GM21619 (cell line): ENCODE measurements around the gene FAM118A.
"Not testable (repeated sequence)": the region's sequence is repeated elsewhere in the genome, so short reads cannot be mapped to it uniquely, and the experiment has no call there.

Experiments
- ATAC-seq: cut with Tn5 transposase; IDR thresholded peaks from one replicate; pipeline ENCODE4 v1.9.1; 2021; ENCODE audit not compliant: unreplicated experiment

Gene FAM118A

GRCh38 chr22:45309422-45310227 lies at the start of gene FAM118A:
TSS of gene FAM118A (plus strand) at chr22:45309934. CDS start at chr22:45322380, 12,446 bp downstream.
- ATAC-seq: peak; percentile 74

DNA sequence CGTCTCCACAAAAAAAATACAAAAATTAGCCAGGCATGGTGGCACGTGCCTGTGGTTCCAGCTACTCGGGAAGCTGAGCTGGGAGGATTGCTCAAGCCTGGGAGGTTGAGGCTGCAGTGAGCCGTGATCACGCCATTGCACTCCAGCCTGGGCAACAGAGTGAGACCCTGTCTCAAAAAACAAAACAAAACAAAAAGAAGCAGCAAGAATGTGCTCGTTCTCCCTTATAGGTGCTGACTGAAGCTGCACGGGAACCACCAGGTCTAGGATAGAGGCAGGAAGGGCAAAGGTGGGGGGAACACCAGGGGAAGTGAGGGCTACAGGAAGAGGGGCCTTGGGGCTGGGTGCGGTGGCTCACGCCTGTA lies 49.4 kb upstream of the FAM118A start:
- not testable (repeated sequence) for ATAC-seq

- ATAC-seq: no peak
Observed at GRCh38 chr22:45261407-45262088, 48.2 kb upstream of the FAM118A start.

DNA sequence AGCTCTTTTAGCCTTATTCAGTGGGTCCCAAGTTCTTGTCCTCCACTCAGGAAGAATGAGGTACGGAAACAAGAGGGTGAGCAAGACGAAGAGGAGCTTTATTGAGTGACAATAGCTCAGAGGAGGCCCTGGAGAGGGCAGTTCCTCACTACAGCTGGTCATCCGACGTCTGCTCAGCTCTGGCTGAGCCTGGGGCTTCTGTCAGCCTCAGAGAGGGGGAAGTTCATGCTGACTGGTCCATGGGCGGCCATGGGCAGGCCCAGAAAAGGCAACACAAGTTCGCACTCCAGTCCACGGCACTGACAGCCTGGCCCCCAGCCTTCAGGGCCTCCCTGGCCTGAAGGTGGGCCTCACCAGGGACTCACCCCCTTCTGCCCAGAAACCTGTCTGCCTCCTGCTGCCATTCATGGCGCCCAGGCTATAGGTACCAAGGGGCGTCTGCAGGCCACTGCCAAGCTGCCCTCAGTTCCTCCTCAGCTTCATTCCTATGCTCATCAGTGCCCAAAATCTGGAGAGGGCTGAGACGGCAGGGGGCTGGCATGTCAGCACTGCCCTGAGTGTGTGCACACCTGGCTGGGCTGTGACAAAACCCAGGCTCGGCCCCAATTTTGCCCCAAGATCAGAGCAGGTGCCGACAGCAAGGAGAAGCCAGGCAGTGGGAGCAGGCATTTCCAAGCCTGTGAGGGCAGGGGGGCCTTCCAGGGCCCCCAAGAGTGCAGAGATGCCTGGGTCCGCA lies 47.4 kb upstream of the FAM118A start:
- no peak for ATAC-seq

GRCh38 chr22:45262931-45263462 lies 46.7 kb upstream of the FAM118A start:
- ATAC-seq: peak; percentile 18

- peak; percentile 64 for ATAC-seq
Observed at GRCh38 chr22:45263463-45264269, 46.1 kb upstream of the FAM118A start.

- no peak for ATAC-seq
Observed at GRCh38 chr22:45265535-45265934, 44.2 kb upstream of the FAM118A start.

GRCh38 chr22:45268167-45268957 lies 41.4 kb upstream of the FAM118A start:
- ATAC-seq: no peak

DNA sequence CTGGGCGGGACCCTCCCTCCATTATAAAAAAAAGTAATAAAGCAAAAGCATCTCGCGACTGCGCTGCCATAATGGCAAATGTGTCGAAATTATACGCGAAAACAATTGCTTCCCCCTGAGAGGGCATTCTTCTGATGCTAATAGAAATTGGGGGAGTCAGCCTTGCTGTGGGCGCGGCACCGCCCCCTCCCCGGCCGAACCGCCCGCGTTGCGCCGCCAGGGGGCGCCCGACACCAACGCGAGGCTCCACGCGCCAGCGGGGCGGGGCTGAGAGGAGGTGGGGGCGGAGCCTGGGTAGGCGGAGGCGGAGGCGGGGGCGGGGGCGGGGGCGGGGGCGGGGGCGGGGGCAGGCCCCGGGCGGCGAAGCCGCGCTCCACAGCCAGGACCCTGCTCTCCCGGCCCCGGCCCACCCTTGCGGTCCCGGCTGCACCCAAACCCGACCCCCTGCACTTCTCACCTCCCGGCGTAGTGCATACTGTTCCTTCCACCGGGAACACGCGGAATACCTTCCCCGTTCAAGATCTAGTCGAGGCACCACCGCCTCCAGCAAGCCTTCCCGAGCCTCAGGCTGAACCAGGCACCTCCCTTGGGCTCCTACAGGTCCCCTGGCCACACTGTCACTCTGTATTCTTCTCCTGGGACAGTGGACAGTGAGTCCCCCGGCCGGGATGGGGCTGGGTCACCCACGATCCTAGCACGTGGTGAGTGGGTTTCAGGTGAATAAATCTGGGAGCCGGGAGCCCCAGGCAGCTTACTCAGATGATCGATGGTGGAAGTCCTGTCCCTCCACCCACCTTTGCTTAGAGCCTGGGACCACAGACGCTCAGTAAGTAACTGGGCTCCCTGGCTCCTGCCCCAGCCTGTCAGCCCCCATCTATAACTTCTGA lies 40.5 kb upstream of the FAM118A start:
- ATAC-seq: peak; percentile 69

- no peak for ATAC-seq
Observed at GRCh38 chr22:45270095-45271020, 39.4 kb upstream of the FAM118A start.

DNA sequence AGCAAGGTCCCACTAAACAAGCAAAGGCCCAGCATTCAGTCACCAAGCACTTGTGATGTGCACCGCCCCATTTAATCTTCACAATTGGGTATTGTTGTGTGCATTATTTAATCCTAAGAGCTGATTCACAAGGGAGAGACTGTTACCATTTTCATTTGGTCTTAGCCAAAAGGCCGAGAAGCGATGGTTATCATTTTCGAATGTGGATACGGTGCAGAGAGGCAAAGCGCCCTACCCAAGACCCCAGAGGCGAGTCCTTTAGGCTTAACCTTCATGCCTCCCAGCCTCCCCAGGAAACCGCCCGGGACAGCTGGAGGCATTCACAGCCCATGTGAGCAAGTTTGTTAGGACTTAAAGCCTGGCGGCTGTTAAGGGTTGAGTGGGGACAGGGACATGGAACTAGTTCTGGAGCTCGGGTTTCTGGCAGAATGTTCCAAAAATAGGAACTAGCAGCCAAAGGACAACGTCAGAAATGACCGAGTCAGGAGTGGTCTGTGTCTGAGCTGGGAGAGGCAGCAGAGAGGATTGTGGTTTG lies 38.0 kb upstream of the FAM118A start:
- no peak for ATAC-seq

DNA sequence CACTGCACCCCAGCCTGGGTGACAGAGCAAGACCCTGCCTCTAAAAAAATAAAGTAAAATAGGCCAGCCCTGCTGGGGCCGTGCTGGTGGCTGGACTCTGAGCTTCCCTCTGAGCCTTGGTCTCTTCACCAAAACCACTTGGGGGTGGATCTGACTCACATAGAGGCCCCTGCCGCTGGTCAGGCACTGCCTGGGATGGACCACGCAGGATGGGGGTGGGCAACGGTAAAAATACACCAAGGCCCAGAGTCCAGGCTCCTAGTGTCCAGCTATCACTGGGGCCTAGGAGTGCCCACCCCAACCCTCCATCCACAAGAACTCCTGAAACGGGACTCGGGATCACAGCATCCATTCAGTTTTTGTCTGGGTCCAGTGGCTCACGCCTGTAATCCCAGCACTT lies 37.2 kb upstream of the FAM118A start:
- no peak for ATAC-seq

DNA sequence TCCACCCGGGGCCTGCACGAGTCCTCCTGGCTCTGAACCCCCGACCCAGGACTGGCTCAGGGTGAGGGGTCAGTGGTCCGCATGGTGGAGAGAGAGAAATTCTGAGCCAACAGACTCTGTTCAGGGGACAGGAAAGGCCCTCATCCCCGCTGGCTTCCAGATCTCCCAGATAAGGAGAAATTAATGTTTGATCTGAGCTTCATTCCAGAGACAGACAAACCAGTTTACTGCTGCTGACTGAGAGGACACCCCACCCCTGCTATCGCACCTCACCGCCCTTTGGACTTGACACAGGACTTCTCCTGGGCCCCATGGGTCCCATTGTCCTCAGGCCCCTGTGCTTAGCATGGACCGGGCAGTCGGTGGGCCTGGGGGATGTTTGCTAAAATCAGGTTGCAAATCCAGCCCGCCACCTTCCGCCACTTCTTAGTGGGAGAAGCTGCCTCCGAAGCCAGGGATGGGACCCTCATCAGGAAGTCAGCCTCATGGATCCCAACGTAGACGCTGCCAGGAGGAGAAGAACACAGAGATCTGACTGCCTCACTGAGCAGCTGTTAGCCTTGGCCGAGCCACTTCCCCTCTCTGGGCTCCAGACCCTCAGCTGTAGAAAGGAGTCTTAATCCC lies 36.2 kb upstream of the FAM118A start:
- no peak for ATAC-seq

GRCh38 chr22:45276507-45277105 lies 33.1 kb upstream of the FAM118A start:
- no peak for ATAC-seq

- not testable (repeated sequence) for ATAC-seq
Observed at GRCh38 chr22:45277720-45278119, 32.0 kb upstream of the FAM118A start.

- ATAC-seq: no peak
Observed at GRCh38 chr22:45278125-45278524, 31.6 kb upstream of the FAM118A start.

DNA sequence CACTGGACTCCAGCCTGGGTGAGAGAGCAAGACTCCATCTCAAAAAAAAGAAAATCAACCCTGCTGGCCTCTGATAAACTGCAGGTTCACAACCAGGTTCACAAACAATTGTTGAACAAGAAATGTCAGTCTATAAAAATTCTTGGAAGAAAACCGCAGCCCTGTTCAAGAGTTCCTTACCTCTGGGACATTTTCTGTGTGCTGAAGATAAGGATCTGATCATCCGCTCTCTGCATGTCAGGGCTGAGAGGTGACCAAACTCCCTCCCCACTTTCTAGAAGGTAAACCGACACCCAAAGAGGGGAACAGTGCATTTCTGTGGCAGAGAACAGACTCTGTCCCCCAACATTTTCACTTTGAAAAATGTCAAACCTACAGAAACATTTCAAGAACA lies 29.1 kb upstream of the FAM118A start:
- no peak for ATAC-seq
